SIG-M5 (cell line): ENCODE data around the gene ST6GALNAC4.
"Not testable (repeated sequence)": the region's sequence is repeated elsewhere in the genome, so short reads cannot be mapped to it uniquely, and the experiment has no call there.

Experiments
- DNase-seq: peaks from one replicate; lab custom pipeline; 2025; lab: John Stamatoyannopoulos, UW

ST6GALNAC4 gene

DNA sequence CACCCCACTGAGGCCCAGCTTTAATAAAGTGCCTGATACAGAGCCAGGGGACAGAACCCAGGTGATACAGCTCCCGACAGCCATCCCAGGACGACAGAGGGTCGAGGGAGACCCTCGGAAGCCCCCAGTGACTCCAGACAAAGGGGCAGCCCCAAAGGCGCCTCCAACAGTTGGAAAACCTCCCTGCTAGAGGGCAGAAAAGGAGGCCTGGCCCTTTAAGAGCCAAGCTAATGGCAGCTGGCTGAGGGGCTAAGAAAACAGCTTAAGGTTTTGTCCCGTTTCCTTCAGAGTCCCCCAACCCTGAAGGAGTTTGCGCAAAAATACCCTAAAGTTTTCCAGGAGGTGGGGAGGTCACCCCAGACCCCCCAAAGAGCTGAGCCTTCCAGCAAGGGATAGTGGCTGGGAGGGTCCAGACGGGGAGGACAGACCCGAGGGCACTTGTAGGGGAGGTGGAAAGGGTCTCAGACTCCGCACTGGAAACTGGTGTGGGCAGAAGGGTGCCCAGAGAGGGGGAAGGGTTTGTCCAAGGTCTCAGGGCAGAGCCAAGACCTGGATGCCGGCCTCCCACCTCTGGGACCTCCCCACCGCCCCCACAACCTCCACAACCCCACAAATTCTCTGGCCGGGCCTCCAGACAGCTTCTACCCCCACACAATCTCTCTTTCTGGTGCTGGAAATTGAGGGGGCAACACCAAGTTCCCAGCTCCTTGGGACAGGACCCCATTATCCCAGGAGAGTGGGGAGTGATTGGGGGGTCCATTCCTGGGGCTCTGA lies 31.1 kb downstream of the ST6GALNAC4 start:
- DNase-seq = no peak

DNA sequence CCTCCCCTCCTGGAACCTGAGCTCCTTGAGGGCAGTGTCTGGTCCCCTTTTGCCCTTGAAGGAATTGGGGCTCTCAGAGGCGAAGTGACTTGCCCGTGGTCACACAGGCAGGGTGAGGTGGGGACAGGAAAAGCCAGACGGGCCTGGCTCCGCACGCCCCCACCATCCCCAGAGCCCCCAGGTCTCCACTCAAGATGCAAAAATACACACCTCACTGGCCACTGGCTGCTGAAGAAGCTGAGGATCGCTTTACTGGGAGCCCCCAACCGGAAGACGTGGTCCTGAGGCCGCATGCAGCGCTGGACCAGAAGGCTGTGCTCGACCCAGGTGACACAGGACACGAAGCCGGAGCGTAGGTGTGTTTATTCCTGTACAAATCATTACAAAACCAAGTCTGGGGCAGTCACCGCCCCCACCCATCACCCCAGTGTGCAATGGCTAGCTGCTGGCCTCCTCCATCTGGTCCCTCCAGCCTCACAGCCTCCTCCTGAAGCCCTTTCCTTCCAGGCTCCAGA lies 31.8 kb downstream of the ST6GALNAC4 start:
- no peak for DNase-seq

DNA sequence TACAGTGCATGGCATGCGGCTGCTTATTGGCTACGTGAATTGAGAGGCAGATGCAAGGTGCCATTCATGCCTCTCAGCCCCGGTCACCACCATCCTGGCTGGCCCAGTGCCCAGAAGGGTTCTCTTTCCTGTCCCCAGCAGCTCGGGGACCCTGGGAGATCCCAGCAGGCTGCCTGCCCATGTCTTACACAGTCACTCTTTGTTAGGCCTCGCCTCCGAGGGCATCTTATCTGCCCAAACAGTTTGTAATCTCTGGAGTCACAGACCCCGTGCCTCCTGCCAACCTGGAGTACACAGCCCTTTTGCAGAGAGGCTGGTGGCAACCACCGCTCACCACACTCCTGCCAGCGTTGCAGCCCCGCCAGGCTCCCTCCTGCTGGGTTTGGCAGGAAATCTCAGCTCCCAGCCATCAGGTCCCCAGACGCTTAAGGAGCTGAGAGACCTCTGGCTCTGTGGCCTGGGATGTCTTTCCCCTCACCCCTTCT lies 32.4 kb downstream of the ST6GALNAC4 start:
- DNase-seq = no peak

DNA sequence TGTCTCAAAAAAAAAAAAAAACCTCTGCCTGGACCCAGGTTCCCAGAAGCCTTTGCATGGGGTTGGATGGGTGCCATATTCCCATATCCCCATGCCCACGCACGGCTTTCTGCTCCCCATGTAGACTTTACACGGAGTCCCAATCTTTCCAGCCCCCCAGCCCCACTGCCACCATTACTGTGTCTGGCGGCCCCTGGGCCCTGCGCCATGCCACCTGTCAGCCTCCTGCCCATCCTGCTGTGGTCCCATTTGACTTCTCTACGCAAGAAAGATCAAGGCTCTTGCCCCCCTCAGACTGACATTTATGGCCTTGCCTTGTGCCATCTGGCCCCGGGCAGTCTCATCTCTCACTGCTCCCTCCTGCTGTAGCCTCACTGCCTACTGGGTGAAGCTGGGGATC lies 32.9 kb downstream of the ST6GALNAC4 start:
- DNase-seq = no peak

DNA sequence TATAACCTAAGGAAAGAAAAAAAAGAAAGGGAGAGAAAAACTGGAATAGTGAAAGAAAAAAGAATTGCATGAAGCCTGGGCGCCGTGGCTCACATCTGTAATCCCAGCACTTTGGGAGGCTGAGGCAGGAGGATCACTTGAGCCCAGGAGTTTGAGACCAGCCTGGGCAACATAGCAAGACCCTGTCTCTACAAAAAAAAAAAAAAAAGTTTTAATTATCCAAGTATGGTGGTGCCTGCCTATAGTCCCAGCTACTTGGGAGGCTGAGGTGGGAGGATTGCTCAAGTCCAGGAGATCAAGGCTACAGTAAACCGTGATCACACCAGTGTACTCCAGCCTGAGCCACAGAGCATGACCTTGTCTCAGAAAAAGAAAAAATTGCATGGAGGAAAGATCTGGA lies 35.1 kb downstream of the ST6GALNAC4 start:
- not testable (repeated sequence) for DNase-seq

DNA sequence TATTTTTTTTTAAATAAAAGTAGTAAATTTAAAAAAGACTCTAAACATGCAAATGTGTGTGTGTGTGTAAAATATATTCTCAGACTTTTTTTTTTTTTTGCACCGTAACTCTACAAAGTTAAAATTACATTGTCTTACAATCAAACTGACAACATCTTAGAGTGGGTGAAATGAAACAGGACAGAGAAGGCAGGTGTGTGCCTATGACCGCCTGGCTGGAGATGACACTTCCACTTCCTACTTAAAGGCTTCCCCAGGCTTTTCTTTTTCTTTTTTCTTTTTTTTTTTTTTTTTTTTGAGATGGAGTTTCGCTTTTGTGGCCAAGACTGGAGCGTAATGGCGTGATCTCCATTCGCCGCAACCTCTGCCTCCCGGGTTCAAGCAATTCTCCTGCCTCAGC lies 36.7 kb downstream of the ST6GALNAC4 start:
- no peak for DNase-seq

DNA sequence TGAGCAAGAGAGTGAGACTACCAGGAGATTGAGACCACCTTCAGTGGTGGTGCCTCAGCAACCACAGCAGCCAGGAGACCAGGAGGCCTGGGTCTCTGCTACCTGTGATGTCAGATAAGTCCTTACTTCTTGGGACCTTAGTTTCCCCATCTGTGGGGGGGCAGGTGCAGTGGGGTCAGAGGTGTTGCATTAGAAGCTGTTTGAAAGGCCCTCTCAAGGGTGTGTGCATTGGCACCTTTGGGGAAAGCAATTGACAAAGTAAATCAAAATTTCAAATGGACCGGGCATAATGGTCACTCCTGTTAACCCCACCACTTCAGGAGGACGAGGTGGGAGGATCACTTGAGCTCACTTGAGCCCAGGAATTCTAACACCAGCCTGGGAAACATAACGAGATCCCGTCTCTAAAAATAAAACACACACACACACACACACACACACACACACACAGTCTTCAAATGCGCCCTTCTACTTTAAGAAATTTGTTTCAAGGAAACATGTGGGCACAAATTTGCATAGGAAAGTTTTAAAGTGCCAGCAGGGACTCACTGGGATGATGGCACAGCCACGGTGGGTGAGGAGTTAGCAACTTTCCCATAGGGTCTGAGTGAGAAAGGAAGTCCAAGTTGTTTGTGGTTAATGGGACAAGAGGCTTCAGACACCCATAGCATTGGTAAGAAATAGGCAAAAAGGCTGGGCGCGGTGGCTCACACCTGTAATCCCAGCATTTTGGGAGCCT lies 38.0 kb downstream of the ST6GALNAC4 start:
- DNase-seq = no peak

DNA sequence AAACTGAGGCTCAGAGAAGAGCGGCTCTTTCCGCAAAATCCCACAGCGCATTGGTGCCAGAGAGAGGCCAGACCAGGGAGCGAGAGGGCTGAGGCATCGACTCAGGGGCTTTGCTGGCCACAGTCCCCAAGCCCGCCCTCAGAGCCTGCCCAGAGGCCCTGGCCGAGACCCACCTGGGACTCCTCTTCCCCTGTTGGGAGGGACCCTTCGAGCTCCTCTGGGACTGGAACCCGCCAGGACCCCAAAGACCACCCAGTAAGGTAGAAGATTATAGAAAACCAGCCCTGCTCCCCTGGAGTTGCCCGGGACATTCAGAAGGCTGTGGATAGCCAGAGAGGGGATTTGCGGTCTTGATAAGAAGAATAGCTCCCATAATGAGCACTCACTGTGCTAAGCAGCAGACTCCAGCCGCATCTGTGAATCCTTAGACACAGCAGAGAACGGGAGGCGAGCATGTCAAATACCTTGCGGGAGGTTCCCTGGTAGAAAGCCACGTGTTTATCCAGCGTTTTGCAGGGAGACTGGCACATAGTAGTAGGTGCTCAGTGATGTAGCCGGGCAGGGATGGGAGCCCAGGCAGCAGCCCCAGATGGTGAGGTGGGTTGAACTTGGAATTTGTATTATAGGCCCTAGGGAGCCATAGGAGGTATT lies 38.7 kb downstream of the ST6GALNAC4 start:
- no peak for DNase-seq

DNA sequence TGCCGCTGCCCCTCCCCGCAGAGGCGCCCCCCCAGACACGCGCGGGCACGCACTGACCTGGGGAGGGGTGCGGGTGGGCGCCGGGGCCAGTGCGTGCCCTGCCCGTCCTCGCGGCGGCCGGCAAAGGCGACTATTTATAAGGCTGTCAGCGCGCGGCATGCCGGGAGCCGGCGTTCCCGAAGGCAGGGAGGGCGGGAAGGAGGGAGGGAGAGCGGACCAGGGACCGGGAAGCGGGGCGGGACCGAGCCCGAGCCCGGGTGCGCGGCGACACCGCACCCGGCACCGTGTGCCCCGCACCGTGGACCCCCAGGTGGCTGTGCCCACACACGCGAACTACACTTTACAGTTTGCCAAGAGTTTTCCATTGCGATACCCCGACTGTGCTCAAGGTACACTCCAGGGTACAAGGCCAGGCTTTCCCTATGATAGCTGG lies 39.3 kb downstream of the ST6GALNAC4 start, which contains the start of gene AK1:
AK1 (minus strand) TSS at position 110 of the 433 bp plus-strand sequence. CDS start 3,058 bp downstream, outside the sequence.
- no peak for DNase-seq

DNA sequence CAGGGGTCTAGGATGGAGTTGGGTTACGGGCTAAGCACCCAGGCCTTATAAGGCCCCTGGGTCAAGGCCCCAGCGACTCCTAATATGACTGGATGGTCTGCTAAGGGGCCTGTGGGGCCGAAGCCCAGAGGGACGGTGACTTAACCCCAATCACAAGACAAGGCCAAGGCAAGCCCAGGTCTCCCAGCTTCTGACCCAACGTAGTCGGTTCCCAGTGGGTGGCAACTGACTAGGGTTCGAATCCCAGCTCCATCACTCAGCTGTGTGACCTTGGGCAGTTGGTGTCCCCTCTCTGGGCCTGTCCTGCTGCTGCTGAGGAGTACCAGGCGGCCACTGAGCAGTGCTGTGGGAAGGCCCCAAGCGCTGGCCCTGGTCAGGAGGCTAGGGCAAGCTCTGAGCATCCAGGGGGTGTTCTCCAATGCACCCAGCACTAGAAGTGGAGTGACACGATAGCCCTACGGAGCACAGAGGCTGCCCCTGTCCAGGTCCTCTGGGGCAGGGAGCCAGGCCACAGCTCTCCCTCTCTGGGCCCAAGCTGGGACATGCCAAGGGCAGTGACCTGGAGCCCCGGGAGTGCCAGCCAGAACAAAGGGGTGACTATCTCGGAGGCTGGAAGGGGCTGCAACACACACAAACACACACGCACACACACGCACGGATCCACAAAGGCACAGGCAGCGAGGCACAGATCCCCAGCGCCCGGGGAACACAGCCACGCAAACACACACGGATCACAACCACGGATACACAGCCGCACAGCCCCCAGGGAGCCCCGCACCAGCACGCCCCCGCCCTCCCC lies 39.9 kb downstream of the ST6GALNAC4 start:
- no peak for DNase-seq

DNA sequence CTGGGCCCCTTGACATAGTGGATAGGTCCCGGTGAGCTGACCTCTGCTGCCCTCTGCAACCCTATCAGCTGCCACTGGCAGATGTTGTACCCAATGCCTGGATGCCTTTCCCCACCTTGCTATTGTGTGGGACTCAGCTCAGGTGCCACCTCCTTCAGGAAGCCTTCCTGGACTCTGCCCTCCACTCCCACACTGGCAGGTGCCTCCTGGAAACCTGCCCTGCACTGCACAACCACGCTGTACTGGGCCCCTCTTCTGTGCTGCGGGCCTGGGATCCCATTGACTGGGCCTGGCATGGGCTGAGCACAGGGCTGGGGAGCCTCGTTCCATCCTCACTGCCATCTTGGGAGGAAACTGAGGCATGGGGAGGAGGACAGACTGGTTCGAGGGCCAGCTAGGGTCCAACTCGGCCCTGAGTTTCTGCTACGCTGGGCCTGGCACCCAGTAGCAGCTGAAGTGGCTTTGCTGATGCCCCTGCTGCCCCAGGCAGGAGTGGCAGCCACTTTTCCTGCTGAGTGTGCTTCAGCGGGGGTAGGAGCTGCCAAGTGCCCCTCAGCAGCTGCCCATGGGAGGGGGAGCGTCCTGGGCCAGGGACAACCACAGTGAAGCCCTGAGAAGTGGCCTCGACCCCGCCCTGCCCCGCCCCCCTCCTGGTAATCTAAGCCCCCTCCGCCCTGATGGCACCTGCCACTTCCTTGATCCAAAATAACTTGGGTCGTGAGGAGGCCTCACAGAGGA lies 40.6 kb downstream of the ST6GALNAC4 start:
- DNase-seq = no peak

DNA sequence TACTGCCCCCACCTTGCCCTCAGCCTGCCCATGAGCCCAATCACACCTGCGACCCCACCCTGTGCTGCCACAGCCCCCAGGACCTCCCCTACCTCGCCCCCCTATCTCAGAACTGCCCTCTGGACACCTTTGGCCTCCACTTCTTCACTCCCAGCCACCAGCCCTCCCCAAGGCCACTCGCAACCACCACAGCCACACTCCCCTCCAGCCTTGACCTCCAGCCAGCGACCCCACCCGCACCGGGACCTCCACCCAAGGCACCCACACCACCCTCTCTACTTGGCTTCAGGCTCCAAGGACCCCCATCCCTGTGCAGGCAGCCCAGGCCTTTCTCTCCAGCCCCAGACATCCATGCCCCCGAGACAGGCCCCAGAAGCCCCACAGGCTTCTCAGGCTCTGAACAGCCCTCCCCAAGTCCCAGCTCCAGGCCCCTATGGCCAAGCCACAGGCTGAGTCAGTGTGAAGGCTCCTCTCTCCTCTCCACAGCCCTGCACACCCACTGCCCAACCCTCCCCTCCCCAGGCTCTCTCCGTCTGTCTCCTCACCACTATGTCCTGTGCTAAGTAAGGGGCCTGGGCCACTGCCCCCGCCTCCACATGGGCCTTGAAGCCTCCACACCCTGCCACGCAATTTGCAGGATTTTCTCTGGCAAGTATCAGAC lies 41.4 kb downstream of the ST6GALNAC4 start:
- DNase-seq = no peak

DNA sequence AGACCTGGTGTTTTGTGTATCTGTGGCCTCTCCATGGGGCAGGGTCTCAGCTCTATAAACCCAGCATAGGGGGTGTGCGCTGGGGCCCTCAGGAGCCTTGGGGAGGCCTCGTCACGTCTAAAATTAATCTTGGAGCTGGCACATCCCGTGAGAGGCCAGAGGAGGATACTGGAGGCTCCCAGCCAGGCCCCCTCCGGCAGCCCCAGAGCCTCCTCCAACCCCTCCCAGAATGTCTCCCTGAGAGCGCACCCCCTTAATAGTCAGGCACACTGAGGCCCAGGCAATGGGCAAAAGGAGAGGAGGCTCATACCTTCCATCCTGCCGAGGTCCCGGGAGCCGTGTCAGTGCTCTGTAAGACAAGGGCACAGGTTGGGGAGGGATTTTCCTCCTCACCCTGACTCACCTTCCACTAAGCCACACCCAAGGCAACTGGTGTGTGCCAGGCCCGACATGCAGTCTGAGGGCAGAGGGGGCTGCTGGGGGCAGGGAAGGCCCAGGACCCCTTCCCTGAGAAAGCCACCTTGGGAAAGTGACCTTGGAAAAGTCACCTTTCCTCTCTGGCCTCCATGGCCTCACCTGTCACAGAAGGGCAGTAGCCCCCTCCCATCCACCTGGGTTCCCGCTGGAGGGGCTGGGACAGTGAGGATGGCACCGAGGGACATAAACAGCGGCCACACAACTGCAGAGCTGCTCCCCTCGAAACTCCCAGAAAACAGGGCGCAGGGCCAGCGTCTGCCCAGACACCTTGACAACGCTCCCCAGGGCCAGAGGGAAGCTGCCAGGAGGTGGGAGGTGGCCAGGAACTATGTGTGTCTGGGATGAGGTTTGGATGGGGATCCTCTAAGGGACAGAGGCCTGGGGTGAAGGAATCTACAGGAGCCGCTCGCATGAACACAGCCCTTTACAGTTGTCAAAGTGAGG lies 42.3 kb downstream of the ST6GALNAC4 start:
- DNase-seq = no peak

DNA sequence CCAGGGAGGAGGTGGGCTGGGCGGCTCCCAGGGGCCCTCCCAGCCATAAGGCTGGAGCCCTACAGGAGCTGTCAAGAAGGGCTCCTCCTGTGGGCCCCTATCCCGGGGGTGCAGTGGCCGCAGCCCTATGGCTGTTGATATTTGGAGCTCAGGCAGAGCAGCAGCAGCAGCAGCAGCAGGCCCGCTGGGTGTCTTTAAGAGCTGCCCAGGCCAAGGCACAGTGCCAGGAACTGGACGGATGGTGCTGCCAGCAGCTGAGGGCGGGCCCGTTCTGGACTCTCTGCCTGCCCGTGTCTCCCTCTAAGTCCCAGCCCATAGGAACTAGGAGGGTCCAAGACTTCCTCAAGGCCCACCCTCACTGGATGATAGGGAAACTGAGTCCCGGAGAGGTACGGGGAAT lies 43.0 kb downstream of the ST6GALNAC4 start:
- no peak for DNase-seq

DNA sequence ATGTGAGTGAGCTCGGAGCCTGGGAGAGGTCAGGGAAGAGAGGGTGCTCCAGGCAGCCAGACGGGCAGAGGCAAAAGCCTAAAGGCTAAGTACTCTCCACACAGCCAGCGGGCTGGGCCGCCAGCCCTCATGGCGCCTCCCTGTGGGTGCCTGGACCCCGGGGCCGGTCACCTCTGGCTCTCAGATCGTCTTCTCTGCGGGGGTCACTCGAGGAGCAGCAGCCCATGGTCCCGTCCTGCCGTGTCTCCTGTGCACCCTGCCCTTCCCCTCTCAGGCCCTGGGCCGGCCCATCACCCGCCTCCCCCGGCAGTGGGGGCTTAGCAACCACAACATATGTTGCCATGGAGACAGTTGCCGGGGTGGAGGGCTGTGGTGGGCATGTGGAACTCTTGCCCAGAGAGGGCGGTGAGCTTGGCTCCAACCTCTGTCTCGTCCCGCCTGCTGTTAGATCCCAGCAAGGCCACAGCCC lies 43.6 kb downstream of the ST6GALNAC4 start:
- no peak for DNase-seq

DNA sequence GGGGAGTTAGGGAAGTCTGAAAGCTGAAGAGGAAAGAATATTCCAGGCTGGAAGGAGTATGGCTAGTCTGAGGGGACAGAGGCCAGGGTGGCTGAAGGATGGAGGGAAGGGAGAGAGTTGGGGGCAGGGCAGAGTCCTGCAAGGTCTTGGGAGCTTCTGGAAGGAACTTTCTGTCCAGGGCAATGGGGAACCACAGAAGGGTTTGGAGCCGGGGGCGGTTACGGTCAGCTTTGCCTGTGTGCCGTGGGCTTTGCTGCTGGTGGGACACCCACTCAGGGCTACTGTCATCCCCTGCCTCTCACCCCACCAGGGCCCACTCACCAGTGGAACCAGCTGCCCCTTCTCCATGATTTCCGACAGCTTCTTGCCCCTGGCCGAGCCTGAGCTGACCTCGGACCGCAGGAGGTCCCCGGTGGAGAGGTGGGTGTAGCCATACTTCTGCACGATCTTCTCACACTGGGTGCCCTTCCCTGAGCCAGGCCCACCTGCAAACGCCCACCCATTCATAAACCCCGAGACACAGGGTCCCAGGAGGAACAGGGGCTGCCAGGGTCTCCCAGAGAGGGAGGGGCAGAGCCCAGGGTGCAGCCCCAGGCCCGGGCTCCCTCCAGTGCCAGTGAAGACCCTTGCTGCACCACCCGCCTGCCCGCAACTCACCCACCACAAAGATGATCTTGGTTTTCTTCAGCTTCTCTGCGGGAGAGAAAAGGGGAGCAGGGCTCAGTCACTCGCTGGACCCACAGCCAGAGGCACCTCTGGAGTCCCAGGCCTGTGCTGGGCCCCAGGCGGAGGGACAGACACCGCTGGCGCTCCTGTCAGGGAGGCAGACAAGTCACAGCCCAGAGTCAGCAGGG lies 44.2 kb downstream of the ST6GALNAC4 start:
- DNase-seq = no peak

DNA sequence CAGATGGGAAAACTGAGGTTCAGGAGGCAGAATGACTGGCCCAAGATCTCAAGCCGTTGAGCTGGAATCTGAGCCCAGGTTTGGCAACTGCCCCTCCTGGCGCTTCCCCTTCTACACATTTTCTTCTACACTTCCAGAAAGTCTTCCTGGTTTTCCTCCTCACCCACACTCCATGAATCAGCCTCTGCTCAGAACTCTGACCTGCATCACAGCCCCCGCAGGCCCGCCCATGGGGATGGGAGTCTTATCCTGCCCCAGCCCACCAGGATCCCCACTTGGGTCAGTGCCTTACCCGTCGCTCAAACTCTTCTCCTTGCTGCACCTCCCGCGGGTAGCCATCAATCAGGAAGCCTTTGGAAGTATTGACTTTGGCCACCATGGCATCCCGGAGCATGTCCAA lies 45.3 kb downstream of the ST6GALNAC4 start:
- no peak for DNase-seq

DNA sequence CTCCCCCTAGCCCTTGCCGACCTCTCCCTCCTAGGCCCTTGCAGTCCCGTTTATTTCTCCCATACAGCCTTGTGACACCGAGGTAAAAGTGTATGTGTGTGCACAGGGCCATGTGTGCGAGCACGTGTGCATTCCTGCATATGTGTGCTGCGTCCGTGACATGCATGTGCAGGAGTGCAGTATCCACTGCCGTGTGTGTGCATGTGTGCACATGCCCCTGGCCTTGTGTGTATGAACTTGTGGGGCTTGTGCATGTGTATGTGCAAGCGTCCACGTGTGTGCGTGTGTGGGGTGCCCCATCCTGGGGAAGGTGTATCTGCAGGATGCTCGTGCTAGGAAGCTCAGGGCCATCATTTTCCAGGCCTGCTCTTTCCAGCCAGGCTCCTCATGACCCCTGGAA lies 46.0 kb downstream of the ST6GALNAC4 start:
- no peak for DNase-seq
